Gastroesophageal sphincter (tissue), 2 donors: ENCODE measurements around the gene ASPA.

ENCODE experiments used
- EP300 ChIP-seq: sonication (generic); formaldehyde crosslinking; IDR thresholded peaks from one replicate; pipeline ENCODE4 v1.6.1; 2017; ENCODE audit warnings: antibody characterized with exemption, mild to moderate bottlenecking
- POLR2AphosphoS5 ChIP-seq: sonication (generic); formaldehyde crosslinking; IDR thresholded peaks from one replicate; pipeline ENCODE4 v1.6.1; 2017; ENCODE audit warnings: antibody characterized with exemption

GRCh38 chr17:3501344-3501743 is 25.5 kb downstream of the ASPA start:
- TF ChIP-seq EP300 = no peak
- no peak for TF ChIP-seq POLR2AphosphoS5
